ENCODE results near the gene SLC6A18. TPM values are rescaled to one million over a fixed set of nuclear protein-coding genes. Genes with fewer than 3 reads are reported as not detected.

Gene SLC6A18, protein sequence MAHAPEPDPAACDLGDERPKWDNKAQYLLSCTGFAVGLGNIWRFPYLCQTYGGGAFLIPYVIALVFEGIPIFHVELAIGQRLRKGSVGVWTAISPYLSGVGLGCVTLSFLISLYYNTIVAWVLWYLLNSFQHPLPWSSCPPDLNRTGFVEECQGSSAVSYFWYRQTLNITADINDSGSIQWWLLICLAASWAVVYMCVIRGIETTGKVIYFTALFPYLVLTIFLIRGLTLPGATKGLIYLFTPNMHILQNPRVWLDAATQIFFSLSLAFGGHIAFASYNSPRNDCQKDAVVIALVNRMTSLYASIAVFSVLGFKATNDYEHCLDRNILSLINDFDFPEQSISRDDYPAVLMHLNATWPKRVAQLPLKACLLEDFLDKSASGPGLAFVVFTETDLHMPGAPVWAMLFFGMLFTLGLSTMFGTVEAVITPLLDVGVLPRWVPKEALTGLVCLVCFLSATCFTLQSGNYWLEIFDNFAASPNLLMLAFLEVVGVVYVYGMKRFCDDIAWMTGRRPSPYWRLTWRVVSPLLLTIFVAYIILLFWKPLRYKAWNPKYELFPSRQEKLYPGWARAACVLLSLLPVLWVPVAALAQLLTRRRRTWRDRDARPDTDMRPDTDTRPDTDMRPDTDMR
- total RNA-seq: not detected
- not detected for polyA plus RNA-seq (ENCODE audit: insufficient read depth in 1 of 8, insufficient read length in 8 of 8, low replicate concordance in 1 of 8)
- long read RNA-seq, donor 1: 0 reads
- long read RNA-seq, donor 2: 0 reads
- long read RNA-seq, donor 3: 0 reads
- long read RNA-seq, donor 4: 0 reads
- long read RNA-seq, donor 5: 0 reads
- long read RNA-seq, donor 6: 0 reads
- long read RNA-seq, donor 7: 0 reads
- long read RNA-seq, donor 8: 0 reads
- long read RNA-seq, donor 9: 0 reads
- long read RNA-seq, donor 10: 0 reads
- long read RNA-seq, donor 11: 0 reads

GRCh38 chr5:1225081-1225480 is at the start of gene SLC6A18:
Gene SLC6A18 (plus strand): TSS chr5:1225381. CDS start chr5:1225478, 97 bp downstream.
- Histone ChIP-seq H3K9me3 (replicated peaks; ENCODE audit: control insufficient read depth, low read depth, low read length) (no peaks in the 10 kb centered on the region), H3K36me3 (ENCODE audit: control insufficient read depth, insufficient read depth, low read length) (no peaks in the 10 kb centered on the region), H3K4me3 (ENCODE audit: low read length) (no peak within 1 kb of the TSS), H3K27ac (ENCODE audit: low read length) (no peak within 1 kb of the TSS), H3K4me1 (ENCODE audit: control insufficient read depth, insufficient read depth, low read length) (peaks cover 15% of the 10 kb centered on the region), H3K27me3 (ENCODE audit: control insufficient read depth, insufficient read depth, low read length) (peaks cover 43% of the 10 kb centered on the region)
- no peak for DNase-seq
- WGBS (ENCODE audit: insufficient coverage): 63% methylated on average over 8 of the region's 11 CpGs

DNA sequence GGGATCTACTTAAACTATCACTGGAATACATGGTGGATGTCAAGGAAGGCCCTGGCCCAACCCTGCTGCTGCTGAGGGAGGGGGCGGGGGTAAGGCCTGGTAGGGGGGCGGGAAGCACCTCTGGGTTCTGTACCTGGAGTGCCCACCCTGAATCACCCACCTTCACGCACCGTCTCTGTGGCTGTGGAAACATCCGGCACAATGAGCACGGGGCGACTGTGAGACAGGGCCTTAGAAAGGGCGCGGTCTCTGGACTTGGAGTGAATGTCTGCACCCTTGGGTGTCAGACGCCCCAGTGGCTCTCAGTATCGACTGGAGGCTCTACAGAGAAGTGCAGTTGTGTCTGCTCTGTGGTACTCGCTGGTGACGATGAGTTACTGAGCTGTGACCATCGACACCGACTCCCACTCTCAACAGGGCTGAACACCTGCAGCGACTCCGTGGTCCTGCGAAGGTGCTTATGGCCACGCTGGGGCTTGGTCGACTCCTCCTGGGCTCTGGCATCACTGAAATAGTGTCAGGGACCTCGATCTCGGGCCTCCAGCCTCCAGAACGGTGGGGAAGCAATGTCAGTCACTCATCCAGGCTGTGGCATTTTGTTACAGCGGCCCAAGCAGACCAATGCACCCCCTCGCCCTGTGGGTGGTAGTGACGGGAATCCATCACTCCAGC is 49.2 kb upstream of the SLC6A18 start:
- H3K27me3 ChIP-seq (ENCODE audit: control insufficient read depth, insufficient read depth, low read length): no peaks in the 10 kb centered on the region
- H3K36me3 ChIP-seq (ENCODE audit: control insufficient read depth, insufficient read depth, low read length): no peaks in the 10 kb centered on the region
- DNase-seq: no peak
- WGBS (ENCODE audit: insufficient coverage): 91% methylated on average over 24 of the region's 26 CpGs
- H3K9me3 ChIP-seq (replicated peaks; ENCODE audit: control insufficient read depth, low read depth, low read length): peaks cover 3% of the 10 kb centered on the region
- H3K27ac ChIP-seq (ENCODE audit: low read length): no peak overlapping the region
- peaks cover 12% of the 10 kb centered on the region for H3K4me1 ChIP-seq (ENCODE audit: control insufficient read depth, insufficient read depth, low read length)
- H3K4me3 ChIP-seq (ENCODE audit: low read length): no peak overlapping the region

GRCh38 chr5:1176473-1177391 is 48.4 kb upstream of the SLC6A18 start:
- no peak overlapping the region for H3K27ac ChIP-seq (ENCODE audit: low read length)
- H3K9me3 ChIP-seq (replicated peaks; ENCODE audit: control insufficient read depth, low read depth, low read length): peaks cover 3% of the 10 kb centered on the region
- 80% methylated on average over 40 of the region's 42 CpGs for WGBS (ENCODE audit: insufficient coverage)
- H3K27me3 ChIP-seq (ENCODE audit: control insufficient read depth, insufficient read depth, low read length): no peaks in the 10 kb centered on the region
- no peak for DNase-seq
- no peak overlapping the region for H3K4me3 ChIP-seq (ENCODE audit: low read length)
- no peaks in the 10 kb centered on the region for H3K36me3 ChIP-seq (ENCODE audit: control insufficient read depth, insufficient read depth, low read length)
- peaks cover 12% of the 10 kb centered on the region for H3K4me1 ChIP-seq (ENCODE audit: control insufficient read depth, insufficient read depth, low read length)

- H3K36me3 ChIP-seq (ENCODE audit: control insufficient read depth, insufficient read depth, low read length): no peaks in the 10 kb centered on the region
- no peak overlapping the region for H3K4me3 ChIP-seq (ENCODE audit: low read length)
- no peak overlapping the region for H3K27ac ChIP-seq (ENCODE audit: low read length)
- WGBS (ENCODE audit: insufficient coverage): 85% methylated on average over 22 of the region's 30 CpGs
- peaks cover 3% of the 10 kb centered on the region for H3K9me3 ChIP-seq (replicated peaks; ENCODE audit: control insufficient read depth, low read depth, low read length)
- no peak for DNase-seq
- no peaks in the 10 kb centered on the region for H3K27me3 ChIP-seq (ENCODE audit: control insufficient read depth, insufficient read depth, low read length)
- peaks cover 19% of the 10 kb centered on the region for H3K4me1 ChIP-seq (ENCODE audit: control insufficient read depth, insufficient read depth, low read length)
These were observed 47.2 kb upstream of the SLC6A18 start for GRCh38 chr5:1177826-1178528.

GRCh38 chr5:1178529-1179382 is 46.4 kb upstream of the SLC6A18 start:
- H3K36me3 ChIP-seq (ENCODE audit: control insufficient read depth, insufficient read depth, low read length): no peaks in the 10 kb centered on the region
- no peak overlapping the region for H3K4me3 ChIP-seq (ENCODE audit: low read length)
- WGBS (ENCODE audit: insufficient coverage): 40% methylated on average over 21 of the region's 34 CpGs
- H3K4me1 ChIP-seq (ENCODE audit: control insufficient read depth, insufficient read depth, low read length): peaks cover 22% of the 10 kb centered on the region
- H3K27ac ChIP-seq (ENCODE audit: low read length): no peak overlapping the region
- H3K27me3 ChIP-seq (ENCODE audit: control insufficient read depth, insufficient read depth, low read length): no peaks in the 10 kb centered on the region
- DNase-seq: peak; percentile 41
- H3K9me3 ChIP-seq (replicated peaks; ENCODE audit: control insufficient read depth, low read depth, low read length): peaks cover 3% of the 10 kb centered on the region

DNA sequence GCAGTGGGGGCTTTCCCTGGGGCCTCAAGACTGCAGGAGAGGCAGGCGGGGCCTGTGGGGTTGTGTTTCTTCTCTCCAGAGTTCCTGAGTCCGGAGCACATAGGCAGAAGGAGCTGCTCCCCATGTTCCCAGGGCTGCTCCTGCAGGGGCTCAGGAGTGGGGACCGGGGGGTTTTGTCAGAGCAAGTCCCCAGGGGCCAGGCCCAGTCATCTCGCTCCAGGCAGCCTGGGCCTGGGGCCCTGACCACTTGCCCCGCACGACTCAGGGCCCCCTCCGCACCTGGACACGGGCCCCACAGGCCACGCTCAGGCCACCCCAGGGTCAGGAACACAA is 45.8 kb upstream of the SLC6A18 start:
- H3K9me3 ChIP-seq (replicated peaks; ENCODE audit: control insufficient read depth, low read depth, low read length): peaks cover 3% of the 10 kb centered on the region
- DNase-seq: no peak
- H3K27me3 ChIP-seq (ENCODE audit: control insufficient read depth, insufficient read depth, low read length): no peaks in the 10 kb centered on the region
- peaks cover 17% of the 10 kb centered on the region for H3K4me1 ChIP-seq (ENCODE audit: control insufficient read depth, insufficient read depth, low read length)
- no peaks in the 10 kb centered on the region for H3K36me3 ChIP-seq (ENCODE audit: control insufficient read depth, insufficient read depth, low read length)
- WGBS (ENCODE audit: insufficient coverage): 80% methylated on average over 8 of the region's 9 CpGs
- no peak overlapping the region for H3K4me3 ChIP-seq (ENCODE audit: low read length)
- H3K27ac ChIP-seq (ENCODE audit: low read length): no peak overlapping the region

DNA sequence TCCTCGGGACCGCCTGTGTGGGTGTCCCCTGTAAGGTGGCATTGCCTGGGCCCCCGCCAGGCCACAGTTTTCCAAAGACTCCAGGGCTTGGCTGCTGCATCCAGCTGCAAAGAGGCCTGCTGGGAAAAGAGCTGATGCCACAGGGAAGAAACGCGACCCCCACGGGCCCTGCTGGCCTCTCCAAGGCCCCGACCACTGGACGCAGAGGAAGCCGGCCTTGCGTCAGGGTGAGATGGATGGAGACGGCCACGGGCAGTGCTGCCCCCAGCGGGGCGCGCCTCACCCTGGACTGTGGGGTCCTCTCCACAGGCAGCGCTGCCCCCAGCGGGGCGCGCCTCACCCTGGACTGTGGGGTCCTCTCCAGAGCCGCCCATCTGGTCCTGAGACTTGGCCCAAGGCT is 45.1 kb upstream of the SLC6A18 start:
- WGBS (ENCODE audit: insufficient coverage): 93% methylated on average over 20 of the region's 20 CpGs
- Histone ChIP-seq H3K4me3 (ENCODE audit: low read length) (no peak overlapping the region), H3K4me1 (ENCODE audit: control insufficient read depth, insufficient read depth, low read length) (peaks cover 17% of the 10 kb centered on the region), H3K9me3 (replicated peaks; ENCODE audit: control insufficient read depth, low read depth, low read length) (no peaks in the 10 kb centered on the region), H3K36me3 (ENCODE audit: control insufficient read depth, insufficient read depth, low read length) (no peaks in the 10 kb centered on the region), H3K27ac (ENCODE audit: low read length) (no peak overlapping the region), H3K27me3 (ENCODE audit: control insufficient read depth, insufficient read depth, low read length) (no peaks in the 10 kb centered on the region)
- no peak for DNase-seq

DNA sequence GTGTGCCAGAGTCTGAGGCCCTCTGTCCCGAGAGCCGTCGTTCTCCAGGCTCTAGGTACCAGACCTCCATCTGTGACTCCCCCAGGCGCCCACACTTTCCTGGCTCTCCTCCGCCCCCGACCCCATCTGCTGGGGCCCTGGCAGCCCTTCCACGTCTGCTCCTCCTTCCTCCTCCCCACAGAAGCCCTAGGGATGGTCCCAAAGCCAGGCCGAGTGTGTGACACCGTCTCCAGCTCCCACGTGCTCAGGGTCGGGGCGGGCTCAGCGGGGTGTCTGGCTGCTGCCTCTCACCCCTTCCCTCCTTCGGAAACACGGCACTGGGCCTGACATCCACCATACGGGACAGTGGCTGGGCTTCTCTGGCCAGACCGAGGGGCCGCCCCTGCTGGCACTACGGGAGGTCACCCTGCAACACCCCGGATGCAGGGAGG is 44.3 kb upstream of the SLC6A18 start:
- no peak overlapping the region for H3K4me3 ChIP-seq (ENCODE audit: low read length)
- H3K27ac ChIP-seq (ENCODE audit: low read length): no peak overlapping the region
- DNase-seq: no peak
- peaks cover 3% of the 10 kb centered on the region for H3K27me3 ChIP-seq (ENCODE audit: control insufficient read depth, insufficient read depth, low read length)
- WGBS (ENCODE audit: insufficient coverage): 57% methylated on average over 16 of the region's 20 CpGs
- H3K4me1 ChIP-seq (ENCODE audit: control insufficient read depth, insufficient read depth, low read length): peaks cover 19% of the 10 kb centered on the region
- H3K36me3 ChIP-seq (ENCODE audit: control insufficient read depth, insufficient read depth, low read length): no peaks in the 10 kb centered on the region
- no peaks in the 10 kb centered on the region for H3K9me3 ChIP-seq (replicated peaks; ENCODE audit: control insufficient read depth, low read depth, low read length)

All from muscle of leg (tissue), 16 donors.